Smooth muscle cell (in vitro differentiated cells): ENCODE results near the gene RANBP17. TPM values are rescaled to one million over a fixed set of nuclear protein-coding genes. Genes with fewer than 3 reads are reported as not detected.

ENCODE experiments used
- DNase-seq: peaks from one replicate; lab custom pipeline; 2025; ENCODE audit not compliant: unreplicated experiment; lab: John Stamatoyannopoulos, UW
- H2AFZ ChIP-seq: fragments of 200-600 bp; sonication (generic); 2 replicates; pipeline ENCODE4 v1.6.0; 2016; ENCODE audit warnings: antibody characterized with exemption, low read depth, mild to moderate bottlenecking
- H3F3A ChIP-seq: fragments of 200-600 bp; sonication (generic); 2 replicates; pipeline ENCODE4 v1.6.0; 2017; ENCODE audit warnings: antibody characterized with exemption, low read depth
- H3K27ac ChIP-seq: fragments of 200-600 bp; sonication (generic); 2 replicates; pipeline ENCODE4 v1.5.1; 2016; ENCODE audit warnings: low read depth, mild to moderate bottlenecking
- H3K27me3 ChIP-seq: fragments of 200-600 bp; sonication (generic); 2 replicates; pipeline ENCODE4 v1.6.1; 2016; ENCODE audit warnings: low read depth, mild to moderate bottlenecking
- H3K36me3 ChIP-seq: fragments of 200-600 bp; sonication (generic); 2 replicates; pipeline ENCODE4 v1.5.1; 2016; ENCODE audit warnings: low read depth
- H3K4me1 ChIP-seq: fragments of 200-600 bp; sonication (generic); 2 replicates; pipeline ENCODE4 v1.5.1; 2016; ENCODE audit warnings: low read depth
- H3K4me2 ChIP-seq: fragments of 200-600 bp; sonication (generic); 2 replicates; pipeline ENCODE4 v1.6.0; 2016; ENCODE audit warnings: mild to moderate bottlenecking
- H3K4me3 ChIP-seq: fragments of 200-600 bp; sonication (generic); 2 replicates; pipeline ENCODE4 v1.5.1; 2016; ENCODE audit warnings: mild to moderate bottlenecking
- H3K79me2 ChIP-seq: fragments of 200-600 bp; sonication (generic); 2 replicates; pipeline ENCODE4 v1.6.0; 2016; ENCODE audit warnings: low read depth, mild to moderate bottlenecking
- H3K9ac ChIP-seq: fragments of 200-600 bp; sonication (generic); 2 replicates; pipeline ENCODE4 v1.6.0; 2016; ENCODE audit warnings: low read depth
- H3K9me3 ChIP-seq: fragments of 200-600 bp; sonication (generic); replicated peaks from 2 replicates; pipeline ENCODE4 v1.5.1; 2016; ENCODE audit warnings: low read depth
- H4K20me1 ChIP-seq: fragments of 200-600 bp; sonication (generic); 2 replicates; pipeline ENCODE4 v1.6.0; 2016; ENCODE audit warnings: low read depth
- CTCF ChIP-seq: fragments of 200-600 bp; sonication (generic); IDR thresholded peaks from 2 replicates; pipeline ENCODE4 v1.5.1; 2017; ENCODE audit warnings: borderline replicate concordance, mild to moderate bottlenecking, antibody characterized with exemption; ENCODE audit not compliant: insufficient read depth, poor library complexity, severe bottlenecking
- WGBS: methylation state at CpG from one replicate; pipeline ENCODE4 v1.1.7; 2016; ENCODE audit warnings: low lambda C conversion rate; 5-methylcytosine and 5-hydroxymethylcytosine counted together
- polyA plus RNA-seq: library from polyadenylated mRNA; unstranded; fragments of >200 nt; fragmentation: Nextera tagmentation; extraction: Ambion mirVana; gene quantifications from 2 replicates; pipeline ENCODE4 v1.2.1, GENCODE V29; 2016
- total RNA-seq: library from RNA; depleted of rRNA; stranded (reverse); fragments of >200 nt; gene quantifications from 2 replicates; pipeline ENCODE4 v1.2.3, GENCODE V29; 2014

RANBP17 gene
- total RNA-seq (42.6 and 95.5 TPM in 2 replicates), polyA plus RNA-seq (13.0 and 20.4 TPM in 2 replicates)

GRCh38 chr5:170861917-170862766, at the start of gene RANBP17:
TSS of gene RANBP17 (plus strand) at chr5:170862018.
- H3K9me3 ChIP-seq, result peaks cover 11% of the 10 kb centered on the region
- peaks cover 8% of the 10 kb centered on the region for H3K4me1 ChIP-seq
- 2% methylated on average over 82 of the region's 102 CpGs for WGBS
- no peaks in the 10 kb centered on the region for H3K36me3 ChIP-seq
- no peaks in the 10 kb centered on the region for H3K27me3 ChIP-seq
- H2AFZ ChIP-seq, result peak within 1 kb of the TSS; percentile 79
- H3F3A ChIP-seq, result peaks cover 5% of the 10 kb centered on the region
- peak within 1 kb of the TSS; percentile 78 for H3K4me3 ChIP-seq
- H3K79me2 ChIP-seq, result peaks cover 32% of the 10 kb centered on the region
- peak; percentile 50 for DNase-seq
- H3K4me2 ChIP-seq, result peak within 1 kb of the TSS; percentile 89
- H3K9ac ChIP-seq, result peak within 1 kb of the TSS; percentile 78
- H4K20me1 ChIP-seq, result no peaks in the 10 kb centered on the region
- no peak for TF ChIP-seq CTCF
- H3K27ac ChIP-seq, result peak within 1 kb of the TSS; percentile 72

- peaks cover 6% of the 10 kb centered on the region for H3F3A ChIP-seq
- no peaks in the 10 kb centered on the region for H3K79me2 ChIP-seq
- WGBS, result 80% methylated on average over 5 of the region's 5 CpGs
- H3K27me3 ChIP-seq, result no peaks in the 10 kb centered on the region
- H3K4me1 ChIP-seq, result no peaks in the 10 kb centered on the region
- H3K4me3 ChIP-seq, result no peak overlapping the region
- H2AFZ ChIP-seq, result no peak overlapping the region
- no peak overlapping the region for H3K9ac ChIP-seq
- H3K4me2 ChIP-seq, result no peak overlapping the region
- no peaks in the 10 kb centered on the region for H3K9me3 ChIP-seq
- H4K20me1 ChIP-seq, result no peaks in the 10 kb centered on the region
- DNase-seq, result no peak
- TF ChIP-seq CTCF, result no peak
- no peak overlapping the region for H3K27ac ChIP-seq
- H3K36me3 ChIP-seq, result no peaks in the 10 kb centered on the region
Observed at GRCh38 chr5:170813231-170813630, 48.6 kb upstream of the RANBP17 start.

GRCh38 chr5:170817195-170817594, 44.6 kb upstream of the RANBP17 start:
- no peak for DNase-seq
- Histone ChIP-seq H3K27ac (peak overlapping the region; percentile 97), H3F3A (peaks cover 22% of the 10 kb centered on the region), H3K4me2 (peak overlapping the region; percentile 37), H4K20me1 (no peaks in the 10 kb centered on the region), H3K79me2 (no peaks in the 10 kb centered on the region), H2AFZ (no peak overlapping the region), H3K4me1 (peaks cover 15% of the 10 kb centered on the region), H3K9ac (no peak overlapping the region), H3K9me3 (no peaks in the 10 kb centered on the region), H3K36me3 (no peaks in the 10 kb centered on the region), H3K27me3 (no peaks in the 10 kb centered on the region), H3K4me3 (no peak overlapping the region)
- no peak for TF ChIP-seq CTCF
- WGBS, result 71% methylated on average over 3 of the region's 3 CpGs

GRCh38 chr5:170818232-170818631, 43.6 kb upstream of the RANBP17 start:
- H3K36me3 ChIP-seq, result no peaks in the 10 kb centered on the region
- H3K27ac ChIP-seq, result peak overlapping the region; percentile 97
- H3K4me2 ChIP-seq, result peak overlapping the region; percentile 79
- peak overlapping the region; percentile 38 for H2AFZ ChIP-seq
- no peaks in the 10 kb centered on the region for H3K9me3 ChIP-seq
- H3K79me2 ChIP-seq, result no peaks in the 10 kb centered on the region
- H4K20me1 ChIP-seq, result no peaks in the 10 kb centered on the region
- no peaks in the 10 kb centered on the region for H3K27me3 ChIP-seq
- WGBS, result 0% methylated on average over 1 of the region's 1 CpG
- H3K4me1 ChIP-seq, result peaks cover 15% of the 10 kb centered on the region
- peaks cover 22% of the 10 kb centered on the region for H3F3A ChIP-seq
- no peak overlapping the region for H3K4me3 ChIP-seq
- no peak for TF ChIP-seq CTCF
- no peak for DNase-seq
- peak overlapping the region; percentile 58 for H3K9ac ChIP-seq
